Activated CD8-positive, alpha-beta memory T cell treated with anti-CD3 and anti-CD28 coated beads for 48 hours (primary cell): Measurements from ENCODE around the gene TMTC3.
"Not testable (repeated sequence)": the region's sequence is repeated elsewhere in the genome, so short reads cannot be mapped to it uniquely, and the experiment has no call there.

ENCODE experiments used
- DNase-seq, 3 experiments: peaks; one replicate each; pipeline ENCODE4 v3.0.0-alpha.2; 2020; ENCODE audit warnings: low read depth in 2 of 3, low spot score in 2 of 3

TMTC3 gene

DNA sequence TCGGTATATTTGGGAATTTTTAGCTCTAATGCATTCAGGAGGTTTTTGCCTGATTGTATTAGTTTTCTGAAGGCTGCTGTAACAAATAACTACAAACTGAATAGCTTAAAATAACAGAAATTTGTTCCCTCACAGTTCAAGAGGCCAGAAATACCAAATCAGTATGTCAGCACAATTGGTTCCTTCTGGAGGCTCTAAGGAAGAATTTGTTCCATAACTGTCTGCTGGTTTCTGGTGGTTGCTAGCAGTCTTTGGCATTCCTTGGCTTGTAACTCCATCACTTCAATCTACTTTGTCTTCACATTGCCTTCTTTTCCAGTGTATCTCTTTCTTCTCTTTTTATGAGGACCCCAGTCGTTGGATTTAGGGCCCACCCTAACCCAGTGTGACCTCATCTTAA, 21.3 kb downstream of the TMTC3 start:
- DNase-seq = no peak

GRCh38 chr12:88166179-88166578, 24.1 kb downstream of the TMTC3 start:
- DNase-seq = no peak

GRCh38 chr12:88167384-88167783, 25.3 kb downstream of the TMTC3 start:
- DNase-seq = no peak

GRCh38 chr12:88172844-88173407, 30.8 kb downstream of the TMTC3 start:
- no peak for DNase-seq

DNA sequence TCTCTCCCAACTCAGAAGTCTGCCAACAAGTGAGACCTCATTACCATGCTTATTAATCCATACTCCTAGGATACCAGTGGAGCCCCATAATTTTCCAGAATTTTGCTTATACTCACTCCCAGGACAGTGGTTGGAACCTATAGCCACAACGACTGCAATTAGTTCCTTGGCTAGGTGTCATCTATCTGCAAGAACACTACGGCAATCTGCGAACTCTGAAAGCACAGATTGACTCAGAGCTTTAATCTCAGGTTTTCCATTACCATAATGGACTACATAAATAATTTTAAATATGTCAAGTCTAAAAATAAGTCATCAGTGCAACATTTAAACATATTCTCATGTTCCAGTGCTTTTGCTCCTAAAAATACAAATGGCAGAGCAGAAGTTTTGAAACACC, 33.4 kb downstream of the TMTC3 start:
- DNase-seq = no peak

DNA sequence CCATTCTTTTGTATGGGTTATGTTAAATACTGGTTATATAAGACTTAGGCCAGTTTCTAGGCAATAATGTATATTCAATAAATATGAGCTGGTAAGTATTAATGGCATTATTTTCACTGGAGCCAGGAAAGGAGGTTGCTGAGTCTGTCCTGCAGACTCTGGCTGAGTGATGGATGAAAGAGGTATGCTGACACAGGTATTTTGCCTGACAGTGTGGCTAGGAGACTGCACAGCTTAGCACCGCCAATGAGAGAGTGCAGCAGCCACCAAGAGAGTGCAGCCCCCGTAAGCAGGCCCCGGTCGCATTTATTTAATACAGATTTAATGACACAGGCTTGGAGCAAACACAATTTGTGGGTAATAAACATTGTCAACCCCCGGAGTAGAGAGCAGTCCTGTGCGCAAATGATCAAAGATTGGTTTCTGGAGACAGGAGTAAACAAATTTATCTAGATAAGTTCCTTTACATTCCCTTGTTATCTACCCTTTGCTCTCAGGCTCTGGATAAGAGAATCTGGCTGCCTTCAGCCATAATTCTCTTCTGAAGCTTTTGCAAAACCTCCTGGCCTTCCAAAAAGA, 37.4 kb downstream of the TMTC3 start:
- no peak for DNase-seq

DNA sequence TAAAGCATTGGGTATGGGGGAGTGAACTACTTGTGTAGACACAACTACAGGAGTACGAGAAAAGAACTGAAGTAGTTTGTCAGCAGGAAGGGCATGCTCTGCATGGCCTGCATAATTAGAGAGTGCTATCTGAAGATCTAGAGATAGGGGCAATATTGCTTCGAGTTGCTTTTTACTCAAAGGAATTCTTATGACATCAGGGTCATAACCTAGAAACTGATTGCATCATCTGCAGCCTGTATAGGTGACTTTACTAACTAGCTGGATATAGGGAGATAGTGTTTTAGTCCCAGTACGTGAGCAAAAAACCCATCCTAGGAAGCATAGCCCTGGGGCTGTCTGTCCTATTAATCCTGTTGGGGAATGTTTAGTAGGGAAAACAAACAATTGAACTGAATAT, 39.8 kb downstream of the TMTC3 start:
- no peak for DNase-seq

DNA sequence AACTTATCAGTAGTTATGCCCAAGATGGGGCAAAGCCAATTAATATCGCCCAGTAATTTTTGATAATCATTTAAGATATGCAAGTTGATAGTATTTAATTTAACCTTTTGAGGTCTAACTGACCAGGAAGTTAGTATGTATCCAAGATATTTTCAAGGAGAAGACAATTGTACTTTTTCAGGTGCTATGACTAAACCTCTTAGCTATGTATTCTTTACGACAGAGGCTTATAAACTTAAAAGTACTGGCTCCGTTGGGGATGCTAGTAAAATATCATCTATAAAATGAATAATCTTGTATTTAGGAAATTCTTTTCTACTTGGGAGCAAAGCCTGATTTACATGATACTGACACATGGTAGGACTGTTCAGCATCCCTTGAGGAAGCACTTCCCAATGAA, 40.3 kb downstream of the TMTC3 start:
- no peak for DNase-seq

- DNase-seq = no peak
Observed at GRCh38 chr12:88184196-88184595, 42.1 kb downstream of the TMTC3 start.

GRCh38 chr12:88185279-88185678, 43.2 kb downstream of the TMTC3 start:
- DNase-seq = no peak

- no peak for DNase-seq
Observed at GRCh38 chr12:88185988-88186387, 43.9 kb downstream of the TMTC3 start.

- DNase-seq = no peak
Observed at GRCh38 chr12:88187571-88187970, 45.5 kb downstream of the TMTC3 start.

- DNase-seq = no peak
Observed at GRCh38 chr12:88188180-88188579, 46.1 kb downstream of the TMTC3 start.

DNA sequence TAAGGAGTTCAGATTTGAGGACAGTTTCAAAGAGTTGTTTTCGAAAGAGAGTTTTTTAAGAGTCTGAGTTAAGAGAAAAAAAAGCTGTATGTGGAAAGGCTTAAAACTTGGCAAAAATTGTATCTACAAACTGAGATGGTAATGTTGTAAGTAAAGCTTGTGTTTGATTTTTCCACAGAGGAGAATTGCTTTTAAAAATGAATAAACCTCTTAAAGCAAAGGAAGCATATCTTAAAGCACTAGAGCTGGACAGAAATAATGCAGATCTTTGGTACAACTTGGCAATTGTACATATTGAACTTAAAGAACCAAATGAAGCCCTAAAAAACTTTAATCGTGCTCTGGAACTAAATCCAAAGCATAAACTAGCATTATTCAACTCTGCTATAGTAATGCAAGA, 50.3 kb downstream of the TMTC3 start:
- no peak for DNase-seq

DNA sequence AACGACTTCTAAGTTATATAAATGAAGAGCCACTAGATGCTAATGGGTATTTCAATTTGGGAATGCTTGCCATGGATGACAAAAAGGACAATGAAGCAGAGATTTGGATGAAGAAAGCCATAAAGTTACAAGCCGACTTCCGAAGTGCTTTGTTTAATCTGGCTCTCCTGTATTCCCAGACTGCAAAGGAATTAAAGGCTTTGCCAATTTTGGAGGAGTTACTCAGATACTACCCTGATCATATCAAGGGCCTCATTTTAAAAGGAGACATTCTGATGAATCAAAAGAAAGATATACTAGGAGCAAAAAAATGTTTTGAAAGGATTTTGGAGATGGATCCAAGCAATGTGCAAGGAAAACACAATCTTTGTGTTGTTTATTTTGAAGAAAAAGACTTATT, 52.8 kb downstream of the TMTC3 start:
- no peak for DNase-seq

DNA sequence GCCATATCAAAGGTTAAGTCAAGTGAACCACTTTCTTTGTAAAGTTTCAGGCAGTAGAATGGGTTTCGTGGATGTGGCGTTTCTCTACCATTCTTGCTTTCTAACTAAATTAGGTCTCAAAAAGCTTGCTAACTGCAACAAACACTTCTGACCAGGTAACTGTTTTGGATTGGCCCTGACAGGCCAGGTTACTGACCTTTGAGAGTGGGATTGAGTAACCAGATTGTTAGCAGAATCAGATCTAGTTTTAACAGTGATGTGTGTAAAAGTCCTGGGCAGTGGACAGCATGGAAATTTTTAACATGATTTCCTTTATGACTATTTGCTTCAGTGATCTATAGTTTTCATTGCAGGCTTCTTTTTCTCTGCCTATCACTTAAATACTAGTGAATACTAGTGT, 57.9 kb downstream of the TMTC3 start:
- DNase-seq = no peak

GRCh38 chr12:88202500-88202899, 60.4 kb downstream of the TMTC3 start:
- no peak for DNase-seq

DNA sequence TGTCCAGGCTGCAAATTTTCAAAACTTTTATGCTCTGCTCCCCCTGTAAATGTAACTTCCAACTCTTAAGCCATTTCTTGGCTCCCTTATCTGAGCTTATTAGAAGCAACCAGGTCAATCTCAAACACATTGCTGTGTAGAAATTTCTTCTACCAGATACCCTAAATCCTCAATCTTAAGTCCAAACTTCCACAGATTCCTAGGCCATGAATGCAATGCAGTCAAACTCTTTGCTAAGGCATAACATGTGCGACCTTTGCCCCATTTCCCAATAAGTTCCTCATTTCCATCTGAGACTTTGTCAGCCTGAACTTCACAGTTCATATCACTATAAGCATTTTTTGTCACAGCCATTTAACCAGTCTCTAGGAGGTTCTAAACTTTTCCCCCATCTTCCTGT, 64.5 kb downstream of the TMTC3 start:
- no peak for DNase-seq

DNA sequence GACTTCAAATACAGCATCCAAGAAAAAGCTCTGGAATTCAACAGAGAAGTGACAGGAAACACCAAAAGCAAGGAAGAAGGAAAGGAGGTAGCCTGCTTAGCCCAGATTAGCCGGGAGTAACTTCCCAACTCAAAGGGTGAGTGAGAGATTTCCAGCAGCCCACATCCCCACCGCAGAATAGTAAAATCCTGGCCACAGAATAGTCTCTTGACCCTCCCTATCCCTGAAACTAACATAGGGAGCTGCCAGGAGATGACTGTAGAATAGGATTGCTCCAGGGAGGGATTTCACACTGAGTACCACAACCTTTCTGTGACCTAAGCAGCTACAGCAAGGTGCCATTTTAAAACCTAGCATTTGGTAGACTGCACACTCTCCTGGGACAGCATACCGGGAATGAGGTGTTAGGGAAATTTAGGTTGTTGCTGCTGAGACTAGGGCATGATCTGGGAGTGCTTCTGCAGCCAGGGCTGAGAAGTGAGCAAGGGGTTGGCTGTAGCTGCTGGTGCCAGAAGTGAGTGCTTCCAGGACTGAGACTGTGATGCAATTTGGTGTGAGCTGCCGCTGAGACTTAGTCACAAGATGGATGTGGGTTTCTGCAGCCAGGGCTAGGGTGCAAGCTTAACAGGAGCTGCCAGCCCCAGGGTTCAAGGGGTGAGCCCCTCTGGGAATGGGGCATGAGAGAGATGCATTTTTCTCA, 66.0 kb downstream of the TMTC3 start:
- DNase-seq = no peak

GRCh38 chr12:88208661-88209060, 66.6 kb downstream of the TMTC3 start:
- no peak for DNase-seq

DNA sequence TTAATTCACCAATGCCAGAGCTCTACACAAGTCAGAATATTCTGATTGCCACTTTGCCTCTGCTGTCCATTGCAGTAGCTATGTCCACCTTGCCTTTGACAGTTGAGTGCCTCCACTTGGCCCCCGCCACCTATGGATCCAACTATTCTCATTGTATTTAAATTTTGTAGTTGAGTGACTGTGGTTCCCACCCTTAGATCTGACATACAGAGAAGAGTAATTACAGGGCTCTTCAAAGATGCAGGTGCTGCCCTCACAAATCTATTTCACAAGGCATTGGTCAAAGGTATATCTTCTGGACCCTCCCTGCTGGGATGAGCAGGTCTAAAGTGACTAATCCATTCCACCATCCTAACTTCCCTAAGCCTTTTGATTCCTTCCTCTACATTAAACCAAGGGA, 68.2 kb downstream of the TMTC3 start:
- not testable (repeated sequence) for DNase-seq

GRCh38 chr12:88218293-88218692, 76.2 kb downstream of the TMTC3 start:
- no peak for DNase-seq

DNA sequence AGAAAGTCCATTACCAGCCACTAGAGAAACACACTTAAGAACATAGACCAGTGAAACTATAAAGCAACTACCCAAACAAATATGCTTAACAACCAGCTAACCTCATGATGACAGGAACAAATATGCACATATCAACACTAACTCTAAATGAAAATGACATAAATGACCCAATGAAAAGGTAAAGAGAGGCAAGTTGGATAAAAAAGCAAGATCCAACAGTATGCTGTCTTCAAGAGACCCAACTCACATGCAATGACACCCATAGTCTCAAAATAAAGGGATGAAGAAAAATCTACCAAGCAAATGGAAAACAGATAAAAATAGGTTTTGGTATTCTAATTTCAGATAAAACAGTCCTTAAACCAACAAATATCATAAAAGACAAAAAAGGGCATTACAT, 77.8 kb downstream of the TMTC3 start:
- no peak for DNase-seq
